Ovary (tissue), 9 donors: ENCODE results near the gene IL12A. TPM values are rescaled to one million over a fixed set of nuclear protein-coding genes. Genes with fewer than 3 reads are reported as not detected.

Experiments
- DNase-seq, 5 donors: peaks; one replicate each; pipeline ENCODE4 v3.0.0-alpha.2; 2019 to 2020
- H3K27ac ChIP-seq, 2 donors: fragments of 200-600 bp; one replicate each; pipeline versions ENCODE4 v1.5.1 to v1.8.0; 2019 to 2022
- H3K27me3 ChIP-seq: fragments of 200-600 bp; one replicate; pipeline ENCODE4 v1.8.0; 2022
- H3K36me3 ChIP-seq: fragments of 200-600 bp; sonication (generic); one replicate; pipeline ENCODE4 v1.5.1; 2019
- H3K4me1 ChIP-seq: one replicate; pipeline ENCODE4 v1.8.1; 2013; ENCODE audit warnings: mild to moderate bottlenecking, moderate library complexity; ENCODE audit not compliant: insufficient read depth
- H3K4me3 ChIP-seq: fragments of 200-600 bp; sonication (generic); one replicate; pipeline ENCODE4 v1.5.1; 2017
- H3K9me3 ChIP-seq, 2 donors: fragments of 200-600 bp in 1 of 2; sonication (generic) in 1 of 2; one replicate each; pipeline versions ENCODE4 v1.5.1 to v1.8.1; 2013 to 2019; ENCODE audit warnings: mild to moderate bottlenecking in 1 of 2, moderate library complexity in 1 of 2
- EP300 ChIP-seq: sonication (generic); formaldehyde crosslinking; IDR thresholded peaks from one replicate; pipeline ENCODE4 v1.6.1; 2017; ENCODE audit warnings: antibody characterized with exemption
- POLR2A ChIP-seq: fragments of 450-650 bp; IDR thresholded peaks from one replicate; pipeline ENCODE4 v1.6.1; 2017; ENCODE audit warnings: antibody characterized with exemption, mild to moderate bottlenecking, moderate library complexity
- WGBS, 3 donors: extraction: QIAGEN DNeasy Blood & Tissue Kit in 1 of 3; methylation state at CpG; one replicate each; pipeline versions ENCODE4 v1.1.5 to v1.1.7; 2013 to 2017; 5-methylcytosine and 5-hydroxymethylcytosine counted together
- intact Hi-C, 4 donors: fragments of 100-400 bp; cut with DNase I; formaldehyde crosslinking; loops; one replicate each; pipeline versions ENCODE4 v1.11.0 to v1.15.1; 2022 to 2023
- polyA plus RNA-seq, 2 donors: library from polyadenylated mRNA; stranded (reverse); fragments of 200-250 nt in 1 of 2; fragments of 350-450 nt in 1 of 2; fragmentation: Illumina TruSeq in 1 of 2; extraction: RNeasy Lipid Tissue Mini Kit (QIAGEN cat#74804) in 1 of 2; gene quantifications; one replicate each; pipeline ENCODE4 v1.2.3, GENCODE V29; 2013 to 2014
- total RNA-seq, 7 donors: library from RNA; depleted of rRNA in 2 of 7; stranded (reverse); fragments of >200 nt in 2 of 7; fragmentation: NEBNext Ultra II Directional in 3 of 7; extraction: Animal tissue kit (Norgen Biotek cat#: 25700) in 3 of 7; gene quantifications; one replicate each; pipeline versions ENCODE4 v1.1.0 to v1.2.4, GENCODE V29; 2016 to 2023
- TF ChIP-seq, protein P1 (sequence below), 3 donors: fragments of 450-650 bp in 2 of 3; fragments of 200-600 bp in 1 of 3; IDR thresholded peaks; one replicate each; pipeline versions ENCODE4 v1.5.1 to v1.8.0; 2016 to 2022; ENCODE audit warnings: antibody characterized with exemption in 3 of 3, mild to moderate bottlenecking in 1 of 3
- donor health status: DM: no; HTN: no; CAD: no; lungs with moderate emphysema.
- donor health status: DM: no; HTN: no; CAD: no.
- donor health status: Bipolar disorder and iron deficiency.
- donor health status: DM: yes; HTN: yes; CAD: no.
- donor health status: DM: no; HTN: no; CAD: no.
- donor health status: DM: yes; HTN: yes; CAD: no.

IL12A gene
- total and polyA plus RNA-seq, 9 donors: 0.15 to 6.0 (median 0.44) TPM; not detected in 1

- DNase-seq: no peak
- Histone ChIP-seq H3K4me1 (no peaks in the 10 kb centered on the region), H3K4me3 (no peak overlapping the region), H3K27me3 (no peaks in the 10 kb centered on the region), H3K36me3 (no peaks in the 10 kb centered on the region), H3K9me3 (no peaks in the 10 kb centered on the region), H3K27ac (no peak overlapping the region)
- intact Hi-C loops: no loop called here
- TF ChIP-seq EP300 (no peak), POLR2A (no peak)
- TF ChIP-seq, protein P1, sequence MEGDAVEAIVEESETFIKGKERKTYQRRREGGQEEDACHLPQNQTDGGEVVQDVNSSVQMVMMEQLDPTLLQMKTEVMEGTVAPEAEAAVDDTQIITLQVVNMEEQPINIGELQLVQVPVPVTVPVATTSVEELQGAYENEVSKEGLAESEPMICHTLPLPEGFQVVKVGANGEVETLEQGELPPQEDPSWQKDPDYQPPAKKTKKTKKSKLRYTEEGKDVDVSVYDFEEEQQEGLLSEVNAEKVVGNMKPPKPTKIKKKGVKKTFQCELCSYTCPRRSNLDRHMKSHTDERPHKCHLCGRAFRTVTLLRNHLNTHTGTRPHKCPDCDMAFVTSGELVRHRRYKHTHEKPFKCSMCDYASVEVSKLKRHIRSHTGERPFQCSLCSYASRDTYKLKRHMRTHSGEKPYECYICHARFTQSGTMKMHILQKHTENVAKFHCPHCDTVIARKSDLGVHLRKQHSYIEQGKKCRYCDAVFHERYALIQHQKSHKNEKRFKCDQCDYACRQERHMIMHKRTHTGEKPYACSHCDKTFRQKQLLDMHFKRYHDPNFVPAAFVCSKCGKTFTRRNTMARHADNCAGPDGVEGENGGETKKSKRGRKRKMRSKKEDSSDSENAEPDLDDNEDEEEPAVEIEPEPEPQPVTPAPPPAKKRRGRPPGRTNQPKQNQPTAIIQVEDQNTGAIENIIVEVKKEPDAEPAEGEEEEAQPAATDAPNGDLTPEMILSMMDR (IDR thresholded peaks at IDR 0.05): no peak
- 66 to 84% (median 81%) methylated on average over 1 of the region's 1 CpG for WGBS, 3 donors
Measured at GRCh38 chr3:160023476-160023875, 34.8 kb downstream of the IL12A start.

GRCh38 chr3:160027541-160028195 lies 39.0 kb downstream of the IL12A start:
- no peaks in the 10 kb centered on the region for H3K4me1 ChIP-seq
- H3K27ac ChIP-seq: no peak overlapping the region
- 57 to 66% (median 62%) methylated on average over 6 of the region's 6 CpGs for WGBS, 3 donors
- no peak for DNase-seq
- no peaks in the 10 kb centered on the region for H3K27me3 ChIP-seq
- no peak overlapping the region for H3K4me3 ChIP-seq
- no peaks in the 10 kb centered on the region for H3K9me3 ChIP-seq
- H3K36me3 ChIP-seq: no peaks in the 10 kb centered on the region
- intact Hi-C loops: no loop called here
- TF ChIP-seq, protein P1 (IDR thresholded peaks at IDR 0.05): no peak
- TF ChIP-seq EP300: no peak
- no peak for TF ChIP-seq POLR2A

DNA sequence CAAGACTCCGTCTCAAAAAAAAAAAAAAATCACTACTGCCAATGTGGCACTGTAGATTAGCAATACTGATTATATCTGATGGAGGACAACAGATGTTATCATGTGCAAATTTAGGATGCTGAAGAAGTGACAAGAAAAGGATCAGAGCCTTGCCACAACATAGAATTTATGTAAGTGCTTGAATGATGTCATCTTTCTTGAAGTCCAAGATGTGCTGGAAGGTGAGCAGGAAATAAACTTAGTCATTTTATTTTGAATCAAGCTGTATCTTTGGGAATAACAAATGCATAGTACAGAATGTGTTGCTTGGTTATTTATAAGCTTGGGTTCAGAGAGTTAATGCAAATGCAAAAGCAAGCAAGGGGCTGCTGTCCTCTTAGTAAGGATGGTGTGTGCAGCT lies 47.1 kb downstream of the IL12A start:
- intact Hi-C loops: loop anchor here in 1 of 4 donors (10.0 kb wide), 1 partner anchor 379 kb away; no protein-coding TSS in a partner anchor
- 88 to 94% (median 93%) methylated on average over 1 of the region's 1 CpG for WGBS, 3 donors
- no peak overlapping the region for H3K4me3 ChIP-seq

DNA sequence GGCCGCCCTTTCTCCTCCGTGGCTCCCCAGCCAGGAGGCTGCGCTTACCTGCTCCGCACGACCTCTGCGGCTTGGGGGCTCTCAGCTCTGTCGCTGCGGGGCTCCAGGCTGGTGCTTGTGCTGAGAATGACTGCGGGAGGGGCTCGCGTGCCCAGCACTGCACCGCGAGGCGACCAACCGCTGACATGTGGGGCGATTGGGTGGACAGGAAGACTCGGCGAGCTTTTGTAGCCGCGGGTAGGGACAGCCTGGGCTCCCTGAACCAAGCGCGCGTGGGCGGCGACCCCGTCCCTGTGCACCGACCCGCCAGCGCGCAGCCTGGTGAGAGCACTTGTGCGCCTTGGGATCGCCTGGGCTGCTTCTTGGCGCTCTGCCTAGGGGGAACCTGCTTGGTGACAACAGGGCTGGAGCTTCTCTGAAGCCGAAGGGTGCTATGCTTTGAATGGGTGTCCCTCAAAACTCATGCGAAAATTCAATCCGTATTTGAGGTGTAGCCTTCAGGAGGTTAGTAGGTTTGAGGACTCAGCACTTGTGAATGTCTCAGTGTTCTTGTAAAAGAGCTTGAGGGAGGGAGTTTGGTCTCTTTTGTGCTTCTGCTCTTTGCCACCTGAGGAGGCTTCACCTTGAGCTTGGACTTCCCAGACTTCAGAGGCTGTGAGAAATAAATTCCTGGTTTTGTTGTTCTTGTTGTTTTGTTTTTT lies 50.4 kb downstream of the IL12A start:
- WGBS, 3 donors: 3 to 7% (median 4%) methylated on average over 16 to 36 of the region's 36 CpGs
- Histone ChIP-seq H3K4me1 (peaks cover 2% of the 10 kb centered on the region), H3K36me3 (no peaks in the 10 kb centered on the region), H3K27ac (no peak overlapping the region), H3K4me3 (no peak overlapping the region), H3K27me3 (no peaks in the 10 kb centered on the region), H3K9me3 (peaks cover 0 to 6% of the 10 kb centered on the region in 2 donors)
- no peak for DNase-seq
- intact Hi-C loops: loop anchor here in 1 of 4 donors (10.0 kb wide), 1 partner anchor 376 kb away; no protein-coding TSS in a partner anchor
- TF ChIP-seq POLR2A: no peak
- TF ChIP-seq EP300: no peak
- TF ChIP-seq, protein P1 (IDR thresholded peaks at IDR 0.05): no peak

More for the DNA sequence above, 47.1 kb downstream of the IL12A start:
- Histone ChIP-seq H3K27me3 (no peaks in the 10 kb centered on the region), H3K36me3 (no peaks in the 10 kb centered on the region), H3K27ac (no peak overlapping the region), H3K9me3 (no peaks in the 10 kb centered on the region), H3K4me1 (peaks cover 2% of the 10 kb centered on the region)
- TF ChIP-seq, protein P1 (IDR thresholded peaks at IDR 0.05): no peak
- TF ChIP-seq POLR2A: no peak
- no peak for TF ChIP-seq EP300
- DNase-seq: no peak
